Cardiac muscle cell (in vitro differentiated cells and primary cell): ENCODE results near the gene MAPK10. TPM values are rescaled to one million over a fixed set of nuclear protein-coding genes. Genes with fewer than 3 reads are reported as not detected.
A peak's percentile ranks its signal among the peaks of the same experiment; 100 is the strongest.

Experiments used
- DNase-seq, 2 donors: peaks; one replicate each; pipeline versions ENCODE4 v3.0.0 to v3.0.0-alpha.2; 2010 to 2017; ENCODE audit warnings: low read depth in 1 of 2, low spot score in 1 of 2
- H3K27ac ChIP-seq: fragments of 200-600 bp; sonication (generic); 2 replicates; pipeline ENCODE4 v1.5.1; 2016
- H3K27me3 ChIP-seq: fragments of 200-600 bp; sonication (generic); 2 replicates; pipeline ENCODE4 v1.6.0; 2016; ENCODE audit warnings: control low read depth
- H3K36me3 ChIP-seq: fragments of 200-600 bp; sonication (generic); 2 replicates; pipeline ENCODE4 v1.5.1; 2016; ENCODE audit warnings: control low read depth
- H3K4me1 ChIP-seq: fragments of 200-600 bp; sonication (generic); 2 replicates; pipeline ENCODE4 v1.8.1; 2017; ENCODE audit warnings: low read depth, mild to moderate bottlenecking, mixed run types
- H3K4me3 ChIP-seq: fragments of 200-600 bp; sonication (generic); 2 replicates; pipeline ENCODE4 v1.5.1; 2016; ENCODE audit warnings: mild to moderate bottlenecking
- H3K9me3 ChIP-seq: fragments of 200-600 bp; sonication (generic); 2 replicates; pipeline ENCODE4 v1.5.1; 2017; ENCODE audit warnings: low read depth, mild to moderate bottlenecking, control low read depth
- CTCF ChIP-seq: IDR thresholded peaks from 2 replicates; pipeline ENCODE4 v1.5.1; 2012; ENCODE audit warnings: low read depth, mild to moderate bottlenecking, low read length
- polyA plus RNA-seq: library from polyadenylated mRNA; unstranded; fragments of >200 nt; fragmentation: Nextera tagmentation; extraction: Ambion mirVana; gene quantifications from 2 replicates; pipeline ENCODE4 v1.2.1, GENCODE V29; 2016
- total RNA-seq: library from RNA; depleted of rRNA; stranded (reverse); fragments of >200 nt; gene quantifications from 2 replicates; pipeline ENCODE4 v1.2.3, GENCODE V29; 2016

MAPK10 gene
- total and polyA plus RNA-seq, 2 experiments from 2014 or later: 13.9 to 22.8 TPM

DNA sequence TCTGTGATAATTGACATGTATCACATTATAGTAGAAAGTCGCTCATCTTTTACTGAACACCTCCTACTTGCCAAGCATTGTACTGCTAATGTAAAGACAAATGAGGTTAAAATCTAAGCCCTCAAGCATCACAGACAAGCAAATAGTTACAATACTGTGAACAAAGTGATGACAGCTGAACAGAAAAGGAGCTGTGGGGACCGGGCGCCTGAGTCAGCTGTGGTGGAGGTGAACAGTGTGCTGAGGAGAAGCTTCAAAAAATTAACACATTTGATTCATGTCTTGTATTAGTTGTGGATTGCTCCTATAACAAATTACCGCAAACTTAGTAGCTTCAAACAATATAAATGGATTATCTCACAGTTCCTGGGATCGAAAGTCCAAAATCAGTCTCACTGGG is 124.3 kb downstream of the MAPK10 start:
- peak in 1 of 2 donors; percentile 36 for DNase-seq
- Histone ChIP-seq H3K9me3 (no peaks in the 10 kb centered on the region), H3K27me3 (no peaks in the 10 kb centered on the region), H3K4me3 (no peak overlapping the region), H3K27ac (no peak overlapping the region), H3K4me1 (no peaks in the 10 kb centered on the region), H3K36me3 (no peaks in the 10 kb centered on the region)
- no peak for TF ChIP-seq CTCF

DNA sequence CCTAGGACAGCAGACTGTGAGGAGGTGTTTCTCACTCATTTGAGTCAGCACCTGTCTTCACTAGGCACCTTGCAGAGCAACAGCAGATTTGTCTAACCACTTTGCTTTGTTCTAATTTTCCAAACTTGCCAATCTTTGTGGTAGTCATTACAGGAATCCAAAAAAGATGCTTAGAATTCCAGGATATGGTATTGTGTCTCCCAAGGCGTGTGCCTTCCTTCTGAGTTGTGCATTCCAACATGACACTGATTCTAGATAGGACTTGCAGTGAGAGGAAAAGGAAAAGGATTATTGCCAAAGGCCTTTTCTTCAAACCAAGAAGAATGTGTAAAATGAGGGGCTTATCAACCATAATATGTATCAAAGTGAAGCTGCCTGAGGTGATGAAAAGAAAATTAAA is 126.2 kb downstream of the MAPK10 start:
- Histone ChIP-seq H3K9me3 (no peaks in the 10 kb centered on the region), H3K27ac (no peak overlapping the region), H3K27me3 (no peaks in the 10 kb centered on the region), H3K4me1 (no peaks in the 10 kb centered on the region), H3K4me3 (no peak overlapping the region), H3K36me3 (no peaks in the 10 kb centered on the region)
- TF ChIP-seq CTCF: no peak
- DNase-seq: peak in 1 of 2 donors; percentile 91

- H3K9me3 ChIP-seq: no peaks in the 10 kb centered on the region
- H3K4me1 ChIP-seq: no peaks in the 10 kb centered on the region
- no peak for TF ChIP-seq CTCF
- H3K27me3 ChIP-seq: no peaks in the 10 kb centered on the region
- DNase-seq: no peak
- no peaks in the 10 kb centered on the region for H3K36me3 ChIP-seq
- H3K27ac ChIP-seq: no peak overlapping the region
- H3K4me3 ChIP-seq: no peak overlapping the region
Measured at GRCh38 chr4:86233090-86233489, 126.8 kb downstream of the MAPK10 start.

DNA sequence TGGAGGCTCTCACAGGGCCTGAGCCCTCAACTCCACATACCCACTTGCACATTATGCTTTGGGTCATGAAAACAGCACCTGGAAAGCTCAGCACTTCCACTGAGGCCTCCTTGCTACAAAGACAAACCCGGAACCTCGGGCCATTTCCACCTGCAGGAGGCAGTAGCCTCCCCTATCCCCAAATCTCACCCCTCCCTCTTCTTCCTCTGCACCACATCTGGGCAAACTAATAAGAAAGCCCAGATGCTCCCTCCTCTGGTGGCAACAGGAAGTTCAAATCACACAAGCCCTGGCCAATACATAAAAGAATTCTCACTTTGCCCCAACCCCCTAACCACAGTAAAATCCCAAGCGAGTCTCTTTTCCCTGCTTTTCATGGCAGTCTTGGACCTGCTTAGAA is 136.4 kb downstream of the MAPK10 start:
- DNase-seq: peak in 1 of 2 donors; percentile 67
- no peaks in the 10 kb centered on the region for H3K9me3 ChIP-seq
- no peaks in the 10 kb centered on the region for H3K4me1 ChIP-seq
- H3K27ac ChIP-seq: no peak overlapping the region
- H3K4me3 ChIP-seq: no peak overlapping the region
- TF ChIP-seq CTCF: peak; percentile 70
- H3K27me3 ChIP-seq: no peaks in the 10 kb centered on the region
- H3K36me3 ChIP-seq: no peaks in the 10 kb centered on the region

DNA sequence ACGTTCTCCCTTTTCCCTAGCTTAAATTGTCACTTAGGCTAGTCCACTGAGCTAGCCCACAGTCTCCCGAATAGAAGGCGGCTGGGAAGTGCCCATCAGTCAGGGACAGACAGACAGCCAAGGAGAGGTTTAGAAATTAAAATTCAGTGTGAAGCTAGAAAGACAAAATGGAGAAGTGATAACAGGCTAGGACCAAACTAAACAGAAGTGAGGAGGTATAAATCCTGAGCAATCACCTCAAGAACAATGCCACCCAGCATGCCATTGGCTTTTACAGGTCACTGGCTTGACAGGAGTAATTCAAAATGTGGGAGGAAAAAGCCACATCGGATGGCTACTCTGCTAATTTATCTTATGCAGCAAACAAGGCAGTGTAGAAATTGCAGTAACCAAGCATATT is 138.9 kb downstream of the MAPK10 start:
- Histone ChIP-seq H3K36me3 (no peaks in the 10 kb centered on the region), H3K4me1 (no peaks in the 10 kb centered on the region), H3K27ac (no peak overlapping the region), H3K4me3 (no peak overlapping the region), H3K9me3 (no peaks in the 10 kb centered on the region), H3K27me3 (no peaks in the 10 kb centered on the region)
- no peak for DNase-seq
- TF ChIP-seq CTCF: no peak

DNA sequence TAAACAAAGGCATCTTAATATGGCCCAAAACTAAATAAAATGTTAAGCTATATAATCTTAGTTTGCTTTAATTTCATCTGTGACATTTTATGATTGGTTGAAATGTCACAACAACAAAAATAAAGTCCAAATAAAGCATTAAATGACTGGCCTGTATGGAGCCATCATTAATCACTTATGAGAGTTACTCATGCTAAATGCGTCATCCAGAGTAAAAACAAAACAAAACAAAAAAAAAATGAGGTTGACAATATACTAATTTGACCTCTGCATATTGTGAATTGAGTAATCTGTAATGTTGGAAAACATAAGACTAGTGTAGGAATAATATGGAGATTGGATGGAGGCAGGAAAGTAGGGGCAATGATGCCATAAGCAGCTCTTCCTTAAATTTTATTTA is 139.7 kb downstream of the MAPK10 start:
- Histone ChIP-seq H3K9me3 (no peaks in the 10 kb centered on the region), H3K4me3 (no peak overlapping the region), H3K27ac (no peak overlapping the region), H3K4me1 (no peaks in the 10 kb centered on the region), H3K27me3 (no peaks in the 10 kb centered on the region), H3K36me3 (no peaks in the 10 kb centered on the region)
- no peak for TF ChIP-seq CTCF
- DNase-seq: peak in 1 of 2 donors; percentile 68
